Osteocyte (in vitro differentiated cells): ENCODE data around the gene P4HA1. TPM values are rescaled to one million over a fixed set of nuclear protein-coding genes. Genes with fewer than 3 reads are reported as not detected.
"Not testable (repeated sequence)": the region's sequence is repeated elsewhere in the genome, so short reads cannot be mapped to it uniquely, and the experiment has no call there.

ENCODE experiments used
- DNase-seq: peaks from one replicate; pipeline ENCODE4 v3.0.0; 2021; ENCODE audit warnings: mixed read lengths; ENCODE audit not compliant: unreplicated experiment; ENCODE audit errors: extremely low spot score
- H3K27ac Mint-ChIP-seq: one replicate; pipeline ENCODE4 v1.8.0; 2021; ENCODE audit warnings: mild to moderate bottlenecking, mixed read lengths; ENCODE audit not compliant: unreplicated experiment
- H3K27me3 Mint-ChIP-seq: one replicate; pipeline ENCODE4 v1.8.0; 2021; ENCODE audit warnings: mixed read lengths; ENCODE audit not compliant: unreplicated experiment
- H3K36me3 Mint-ChIP-seq: one replicate; pipeline ENCODE4 v1.8.0; 2021; ENCODE audit warnings: mixed read lengths; ENCODE audit not compliant: unreplicated experiment
- H3K4me1 Mint-ChIP-seq: one replicate; pipeline ENCODE4 v1.8.0; 2021; ENCODE audit warnings: mixed read lengths; ENCODE audit not compliant: unreplicated experiment
- H3K4me3 Mint-ChIP-seq: one replicate; pipeline ENCODE4 v1.8.0; 2021; ENCODE audit warnings: mild to moderate bottlenecking, moderate library complexity, mixed read lengths; ENCODE audit not compliant: unreplicated experiment
- H3K9me3 Mint-ChIP-seq: one replicate; pipeline ENCODE4 v1.8.0; 2021; ENCODE audit warnings: mixed read lengths; ENCODE audit not compliant: unreplicated experiment
- total RNA-seq: library from RNA; stranded (reverse); gene quantifications from 2 replicates; pipeline ENCODE4 v1.2.1, GENCODE V29; 2021
- TF ChIP-seq, protein P1 (sequence below): fragments of 200-600 bp; sonication (generic); IDR thresholded peaks from 2 replicates; pipeline ENCODE4 v1.5.0; 2021; ENCODE audit warnings: antibody characterized with exemption, mild to moderate bottlenecking, moderate library complexity

P4HA1 gene
- total RNA-seq, 1 donor from 2014 or later, result 101 TPM

DNA sequence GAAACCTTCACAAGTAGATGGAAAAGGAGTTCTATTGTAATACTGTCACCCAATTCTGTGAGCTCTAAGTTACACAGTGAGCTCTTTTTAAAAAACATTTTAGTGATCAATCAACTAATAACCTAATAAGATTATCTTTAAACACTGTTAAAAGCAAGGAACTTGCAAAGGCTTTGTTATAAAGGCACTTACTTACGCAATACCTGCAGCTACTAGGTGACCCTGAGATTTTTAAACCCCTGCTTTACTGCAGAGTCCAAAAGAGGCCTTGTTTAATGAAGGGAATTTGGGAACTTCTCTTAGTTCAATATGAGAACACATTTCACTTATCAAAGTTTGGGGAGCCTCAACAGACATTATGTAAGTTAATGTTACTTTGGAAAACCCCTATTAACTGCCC is 53.3 kb downstream of the P4HA1 start:
- Mint-ChIP-seq H3K27ac (peak overlapping the region; percentile 87), H3K9me3 (no peaks in the 10 kb centered on the region), H3K27me3 (no peaks in the 10 kb centered on the region), H3K4me1 (peaks cover 39% of the 10 kb centered on the region), H3K4me3 (no peak overlapping the region), H3K36me3 (peaks cover 20% of the 10 kb centered on the region)
- TF ChIP-seq, protein P1, sequence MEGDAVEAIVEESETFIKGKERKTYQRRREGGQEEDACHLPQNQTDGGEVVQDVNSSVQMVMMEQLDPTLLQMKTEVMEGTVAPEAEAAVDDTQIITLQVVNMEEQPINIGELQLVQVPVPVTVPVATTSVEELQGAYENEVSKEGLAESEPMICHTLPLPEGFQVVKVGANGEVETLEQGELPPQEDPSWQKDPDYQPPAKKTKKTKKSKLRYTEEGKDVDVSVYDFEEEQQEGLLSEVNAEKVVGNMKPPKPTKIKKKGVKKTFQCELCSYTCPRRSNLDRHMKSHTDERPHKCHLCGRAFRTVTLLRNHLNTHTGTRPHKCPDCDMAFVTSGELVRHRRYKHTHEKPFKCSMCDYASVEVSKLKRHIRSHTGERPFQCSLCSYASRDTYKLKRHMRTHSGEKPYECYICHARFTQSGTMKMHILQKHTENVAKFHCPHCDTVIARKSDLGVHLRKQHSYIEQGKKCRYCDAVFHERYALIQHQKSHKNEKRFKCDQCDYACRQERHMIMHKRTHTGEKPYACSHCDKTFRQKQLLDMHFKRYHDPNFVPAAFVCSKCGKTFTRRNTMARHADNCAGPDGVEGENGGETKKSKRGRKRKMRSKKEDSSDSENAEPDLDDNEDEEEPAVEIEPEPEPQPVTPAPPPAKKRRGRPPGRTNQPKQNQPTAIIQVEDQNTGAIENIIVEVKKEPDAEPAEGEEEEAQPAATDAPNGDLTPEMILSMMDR, result no peak
- no peak for DNase-seq

DNA sequence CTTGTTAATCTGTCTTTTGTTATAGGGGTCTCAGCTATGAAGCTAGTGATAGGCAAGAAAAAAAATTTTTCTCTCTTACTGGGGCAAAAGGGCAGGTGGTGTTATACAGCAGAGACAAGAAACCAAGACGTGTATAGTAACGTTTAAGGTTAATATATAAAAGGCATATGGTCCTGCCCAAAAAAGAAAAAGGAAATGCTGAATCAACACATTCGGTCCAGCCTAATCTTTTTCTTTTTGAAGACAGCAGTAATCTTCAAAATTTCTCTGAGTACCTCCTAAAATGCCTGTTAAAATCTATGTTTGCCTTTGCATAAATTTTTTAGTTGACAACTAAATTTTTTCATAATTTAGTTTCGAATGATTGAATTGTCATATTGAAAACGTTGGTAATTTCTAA is 54.5 kb downstream of the P4HA1 start:
- no peaks in the 10 kb centered on the region for H3K27me3 Mint-ChIP-seq
- no peaks in the 10 kb centered on the region for H3K9me3 Mint-ChIP-seq
- peaks cover 20% of the 10 kb centered on the region for H3K36me3 Mint-ChIP-seq
- H3K4me1 Mint-ChIP-seq, result peaks cover 39% of the 10 kb centered on the region
- no peak overlapping the region for H3K4me3 Mint-ChIP-seq
- no peak overlapping the region for H3K27ac Mint-ChIP-seq
- TF ChIP-seq, protein P1, result no peak
- no peak for DNase-seq

DNA sequence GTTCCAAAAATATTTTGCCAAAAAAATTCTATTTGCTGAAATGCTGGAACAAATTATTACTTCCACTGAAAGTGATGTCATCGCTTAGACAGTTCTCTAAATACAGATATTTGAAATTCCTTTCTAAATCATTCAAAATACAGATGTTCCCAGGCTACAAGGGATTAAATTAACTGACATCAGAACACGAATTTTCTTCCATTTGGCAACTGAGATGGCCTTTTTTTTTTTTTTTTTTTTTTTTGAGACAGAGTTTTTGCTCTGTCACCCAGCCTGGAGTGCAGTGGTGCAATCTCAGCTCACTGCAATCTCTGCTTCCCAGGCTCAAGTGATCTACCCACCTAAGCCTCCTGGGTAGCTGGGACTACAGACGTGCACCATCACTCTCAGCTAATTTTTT is 57.0 kb downstream of the P4HA1 start:
- DNase-seq, result no peak
- TF ChIP-seq, protein P1, result no peak
- Mint-ChIP-seq H3K9me3 (no peaks in the 10 kb centered on the region), H3K36me3 (peaks cover 12% of the 10 kb centered on the region), H3K4me3 (no peak overlapping the region), H3K4me1 (peaks cover 28% of the 10 kb centered on the region), H3K27me3 (no peaks in the 10 kb centered on the region), H3K27ac (peak overlapping the region; percentile 84)

DNA sequence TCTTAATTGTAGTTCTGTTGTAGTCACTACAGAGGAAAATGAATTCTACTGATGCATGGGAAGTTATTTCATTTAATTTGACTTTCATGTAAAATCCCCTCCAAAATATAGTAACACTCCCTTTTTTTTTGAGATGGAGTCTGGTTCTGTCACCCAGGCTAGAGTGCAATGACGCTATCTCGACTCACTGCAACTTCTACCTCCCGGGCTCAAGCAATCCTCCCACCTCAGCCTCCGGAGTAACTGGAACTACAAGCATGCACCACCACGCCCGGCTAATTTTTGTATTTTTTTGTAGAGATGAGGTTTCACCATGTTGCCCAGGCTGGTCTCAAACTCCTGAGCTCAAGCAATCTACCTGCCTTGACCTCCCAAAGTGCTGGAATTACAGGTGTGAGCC is 60.4 kb downstream of the P4HA1 start:
- H3K9me3 Mint-ChIP-seq, H3K4me3 Mint-ChIP-seq, H3K27ac Mint-ChIP-seq, H3K27me3 Mint-ChIP-seq, H3K4me1 Mint-ChIP-seq, DNase-seq: not testable (repeated sequence)
- H3K36me3 Mint-ChIP-seq, result peaks cover 25% of the 10 kb centered on the region

DNA sequence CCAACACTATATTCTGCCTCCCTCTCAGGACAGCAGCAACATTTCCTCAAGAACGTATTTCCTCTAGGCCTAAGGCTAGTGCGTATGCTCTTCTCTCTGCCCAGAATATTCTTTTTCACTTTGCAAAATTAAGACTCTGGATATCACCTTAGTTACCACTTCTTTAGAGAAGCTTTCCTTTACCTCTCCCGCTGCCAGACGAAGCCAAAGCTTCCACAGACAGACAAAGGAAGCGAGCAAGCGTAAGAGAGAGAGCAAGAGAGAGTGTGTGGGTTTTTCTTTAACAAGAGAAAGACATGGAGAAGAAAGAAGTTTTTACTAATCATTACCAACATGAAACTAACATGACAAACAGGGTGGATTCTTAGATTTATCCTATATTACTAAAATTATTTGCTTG is 64.1 kb downstream of the P4HA1 start:
- Mint-ChIP-seq H3K27me3 (no peaks in the 10 kb centered on the region), H3K4me1 (no peaks in the 10 kb centered on the region), H3K36me3 (peaks cover 31% of the 10 kb centered on the region), H3K27ac (no peak overlapping the region), H3K9me3 (no peaks in the 10 kb centered on the region), H3K4me3 (no peak overlapping the region)
- DNase-seq, result no peak
- TF ChIP-seq, protein P1, result no peak

DNA sequence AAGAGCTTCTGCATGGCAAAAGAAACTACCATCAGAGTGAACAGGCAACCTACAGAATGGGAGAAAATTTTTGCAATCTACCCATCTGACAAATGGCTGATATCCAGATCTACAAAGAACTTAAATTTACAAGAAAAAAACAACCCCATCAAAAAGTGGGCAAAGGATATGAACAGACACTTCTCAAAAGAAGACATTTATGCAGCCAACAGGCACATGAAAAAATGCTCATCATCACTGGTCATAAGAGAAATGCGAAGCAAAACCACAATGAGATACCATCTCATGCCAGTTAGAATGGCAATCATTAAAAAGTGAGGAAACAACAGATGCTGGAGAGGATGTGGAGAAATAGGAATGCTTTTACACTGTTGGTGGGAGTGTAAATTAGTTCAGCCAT is 70.0 kb downstream of the P4HA1 start:
- H3K27me3 Mint-ChIP-seq, H3K9me3 Mint-ChIP-seq, H3K4me1 Mint-ChIP-seq, DNase-seq, H3K4me3 Mint-ChIP-seq, H3K27ac Mint-ChIP-seq: not testable (repeated sequence)
- H3K36me3 Mint-ChIP-seq, result peaks cover 39% of the 10 kb centered on the region

DNA sequence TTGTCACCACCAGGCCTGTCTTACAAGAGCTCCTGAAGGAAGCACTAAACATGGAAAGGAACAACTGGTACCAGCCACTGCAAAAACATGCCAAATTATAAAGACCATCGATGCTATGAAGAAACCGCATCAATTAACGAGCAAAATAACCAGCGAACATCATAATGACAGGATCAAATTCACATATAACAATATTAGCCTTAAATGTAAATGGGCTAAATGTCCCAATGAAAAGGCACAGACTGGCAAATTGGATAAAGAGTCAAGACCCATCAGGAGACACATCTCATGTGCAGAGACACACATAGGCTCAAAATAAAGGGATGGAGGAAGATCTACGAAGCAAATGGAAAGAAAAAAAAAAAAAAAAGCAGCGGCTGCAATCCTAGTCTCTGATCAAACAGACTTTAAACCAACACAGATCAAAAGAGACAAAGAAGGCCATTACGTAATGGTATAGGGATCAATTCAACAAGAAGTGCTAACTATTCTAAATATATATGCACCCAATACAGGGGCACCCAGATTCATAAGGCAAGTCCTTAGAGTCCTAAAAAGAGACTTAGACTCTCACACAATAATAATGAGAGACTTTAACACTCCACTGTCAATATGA is 73.1 kb downstream of the P4HA1 start:
- not testable (repeated sequence) for H3K27ac Mint-ChIP-seq, H3K4me3 Mint-ChIP-seq, DNase-seq, H3K27me3 Mint-ChIP-seq, H3K9me3 Mint-ChIP-seq
- Mint-ChIP-seq H3K36me3 (peaks cover 42% of the 10 kb centered on the region), H3K4me1 (peaks cover 23% of the 10 kb centered on the region)

DNA sequence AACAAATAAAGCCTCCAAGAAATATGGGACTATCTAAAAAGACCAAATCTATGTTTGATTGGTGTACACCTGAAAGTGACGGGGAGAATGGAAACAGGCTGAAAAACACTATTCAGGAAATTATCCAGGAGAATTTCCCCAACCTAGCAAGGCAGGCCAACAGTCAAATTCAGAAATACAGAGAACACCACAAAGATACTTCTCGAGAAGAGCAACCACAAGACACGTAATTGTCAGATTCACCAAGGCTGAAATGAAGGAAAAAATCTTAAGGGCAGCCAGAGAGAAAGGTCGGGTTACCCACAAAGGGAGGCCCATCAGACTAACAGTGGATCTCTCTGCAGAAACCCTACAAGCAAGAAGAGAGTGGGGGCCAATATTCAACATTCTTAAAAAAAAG is 73.7 kb downstream of the P4HA1 start:
- H3K27me3 Mint-ChIP-seq, H3K4me3 Mint-ChIP-seq, H3K9me3 Mint-ChIP-seq, DNase-seq, H3K27ac Mint-ChIP-seq: not testable (repeated sequence)
- Mint-ChIP-seq H3K36me3 (peaks cover 41% of the 10 kb centered on the region), H3K4me1 (peaks cover 29% of the 10 kb centered on the region)

DNA sequence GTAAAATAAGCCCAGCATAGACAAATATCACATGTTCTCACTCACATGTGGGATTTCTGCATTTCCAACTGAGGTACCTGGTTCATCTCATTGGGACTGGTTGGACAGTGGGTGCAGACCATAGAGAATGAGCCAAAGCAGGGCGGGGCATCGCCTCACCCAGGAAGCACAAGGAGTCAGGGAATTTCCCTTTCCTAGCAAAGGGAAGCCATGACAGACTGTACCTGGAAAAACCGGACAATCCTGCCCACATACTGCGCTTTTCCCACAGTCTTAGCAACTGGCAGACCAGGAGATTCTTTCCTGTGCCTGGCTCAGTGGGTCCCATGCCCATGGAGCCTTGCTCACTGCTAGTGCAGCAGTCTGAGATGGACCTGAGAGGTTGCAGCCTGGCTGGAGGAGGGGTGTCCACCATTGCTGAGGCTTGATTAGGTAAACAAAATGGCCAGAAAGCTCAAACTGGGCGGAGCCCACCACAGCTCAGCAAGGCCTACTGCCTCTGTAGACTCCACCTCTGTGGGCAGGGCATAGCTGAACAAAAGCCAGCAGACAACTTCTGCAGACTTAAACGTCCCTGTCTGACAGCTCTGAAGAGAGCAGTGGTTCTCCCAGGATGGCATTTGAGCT is 75.0 kb downstream of the P4HA1 start:
- not testable (repeated sequence) for H3K9me3 Mint-ChIP-seq, H3K4me3 Mint-ChIP-seq, DNase-seq, H3K27ac Mint-ChIP-seq, H3K27me3 Mint-ChIP-seq
- H3K36me3 Mint-ChIP-seq, result peaks cover 37% of the 10 kb centered on the region
- H3K4me1 Mint-ChIP-seq, result peaks cover 37% of the 10 kb centered on the region
